CD14-positive monocyte (primary cell): ENCODE data around the gene PLA2G4B. TPM values are rescaled to one million over a fixed set of nuclear protein-coding genes. Genes with fewer than 3 reads are reported as not detected.

Source experiments
- DNase-seq, 3 donors: peaks; one replicate each; pipeline ENCODE4 v3.0.0-alpha.2; 2011 to 2022
- H2AFZ ChIP-seq: 2 replicates; pipeline ENCODE4 v1.6.0; 2012; ENCODE audit warnings: mild to moderate bottlenecking, low read depth, low read length, inconsistent platforms; ENCODE audit not compliant: insufficient read depth, poor library complexity, severe bottlenecking
- H3K27ac ChIP-seq, 2 donors: 1 replicate in 1 of 2; 2 replicates in 1 of 2; pipeline ENCODE4 v1.5.1; 2012 to 2013; ENCODE audit warnings: low read length in 2 of 2, control low read depth in 1 of 2, inconsistent platforms in 1 of 2, low read depth in 1 of 2, mild to moderate bottlenecking in 1 of 2
- H3K27me3 ChIP-seq, 2 donors: one replicate each; pipeline versions ENCODE4 v1.6.0 to v1.6.1; 2011 to 2013; ENCODE audit warnings: low read length in 2 of 2; ENCODE audit not compliant: control insufficient read depth in 2 of 2, insufficient read depth in 2 of 2
- H3K36me3 ChIP-seq, 2 donors: replicated peaks in 1 of 2; 1 replicate in 1 of 2; 2 replicates in 1 of 2; pipeline versions ENCODE4 v1.5.1 to v1.6.1; 2012 to 2013; ENCODE audit warnings: low read length in 2 of 2, control low read depth in 1 of 2, inconsistent platforms in 1 of 2, mild to moderate bottlenecking in 1 of 2; ENCODE audit not compliant: insufficient read depth in 2 of 2, control insufficient read depth in 1 of 2
- H3K4me1 ChIP-seq, 2 donors: 1 replicate in 1 of 2; 2 replicates in 1 of 2; pipeline versions ENCODE4 v1.5.1 to v1.6.1; 2012 to 2013; ENCODE audit warnings: low read length in 2 of 2, control low read depth in 1 of 2, inconsistent platforms in 1 of 2, mild to moderate bottlenecking in 1 of 2, moderate library complexity in 1 of 2; ENCODE audit not compliant: insufficient read depth in 2 of 2, control insufficient read depth in 1 of 2
- H3K4me2 ChIP-seq: replicated peaks from 2 replicates; pipeline ENCODE3; 2012; ENCODE audit warnings: low read length, moderate library complexity, mild to moderate bottlenecking; ENCODE audit not compliant: poor library complexity, severe bottlenecking; ENCODE audit errors: extremely low read depth
- H3K4me3 ChIP-seq, 3 experiments: fragments of 200-600 bp in 1 of 3; sonication (generic) in 1 of 3; replicated peaks in 1 of 3; 1 replicate in 2 of 3; 2 replicates in 1 of 3; pipeline ENCODE4 v1.5.1; 2011 to 2013; ENCODE audit warnings: low read length in 3 of 3, mild to moderate bottlenecking in 3 of 3, control low read depth in 2 of 3, low read depth in 2 of 3, inconsistent platforms in 1 of 3, moderate library complexity in 1 of 3
- H3K79me2 ChIP-seq: 2 replicates; pipeline ENCODE4 v1.6.0; 2012; ENCODE audit warnings: mild to moderate bottlenecking, control low read depth, inconsistent platforms, low read length, moderate library complexity; ENCODE audit not compliant: insufficient read depth
- H3K9ac ChIP-seq: 2 replicates; pipeline ENCODE4 v1.6.0; 2017; ENCODE audit warnings: low read length, mild to moderate bottlenecking; ENCODE audit not compliant: insufficient read depth, poor library complexity, severe bottlenecking
- H3K9me3 ChIP-seq, 2 donors: replicated peaks in 1 of 2; 1 replicate in 1 of 2; 2 replicates in 1 of 2; pipeline versions ENCODE4 v1.5.1 to v1.6.1; 2012 to 2013; ENCODE audit warnings: low read length in 2 of 2, control low read depth in 1 of 2; ENCODE audit not compliant: control insufficient read depth in 1 of 2, insufficient read depth in 1 of 2
- H4K20me1 ChIP-seq: 2 replicates; pipeline ENCODE4 v1.6.0; 2012; ENCODE audit warnings: mild to moderate bottlenecking, low read length, control low read depth, moderate library complexity; ENCODE audit not compliant: insufficient read depth
- H3K27ac Mint-ChIP-seq, 7 donors: one replicate each; pipeline ENCODE4 v1.8.0; 2020; ENCODE audit warnings: mild to moderate bottlenecking in 7 of 7, mixed read lengths in 7 of 7, moderate library complexity in 6 of 7, inconsistent platforms in 2 of 7
- H3K27me3 Mint-ChIP-seq, 3 donors: one replicate each; pipeline ENCODE4 v1.8.0; 2021 to 2022; ENCODE audit warnings: low read depth in 3 of 3, mild to moderate bottlenecking in 3 of 3, mixed read lengths in 3 of 3, moderate library complexity in 3 of 3, inconsistent platforms in 1 of 3
- H3K36me3 Mint-ChIP-seq, 2 donors: one replicate each; pipeline ENCODE4 v1.8.0; 2020; ENCODE audit warnings: mixed read lengths in 2 of 2, inconsistent platforms in 1 of 2, mild to moderate bottlenecking in 1 of 2
- H3K4me1 Mint-ChIP-seq: one replicate; pipeline ENCODE4 v1.8.0; 2020; ENCODE audit warnings: mild to moderate bottlenecking, mixed read lengths
- H3K4me3 Mint-ChIP-seq, 2 donors: one replicate each; pipeline ENCODE4 v1.8.0; 2020; ENCODE audit warnings: mild to moderate bottlenecking in 2 of 2, mixed read lengths in 2 of 2, moderate library complexity in 1 of 2
- H3K9me3 Mint-ChIP-seq, 7 donors: one replicate each; pipeline ENCODE4 v1.8.0; 2020 to 2022; ENCODE audit warnings: mixed read lengths in 7 of 7, mild to moderate bottlenecking in 6 of 7, moderate library complexity in 6 of 7, inconsistent platforms in 2 of 7
- WGBS: methylation state at CpG from one replicate; pipeline ENCODE4 v1.1.5; 2013; ENCODE audit warnings: missing lambda C conversion rate; ENCODE audit not compliant: insufficient coverage; 5-methylcytosine and 5-hydroxymethylcytosine counted together
- intact Hi-C, 2 donors: fragments of 100-400 bp; cut with micrococcal nuclease; formaldehyde crosslinking; loops; one replicate each; pipeline versions ENCODE4 v1.15.0 to v1.15.1; 2023
- polyA plus RNA-seq, 3 donors: library from polyadenylated mRNA; depleted of rRNA in 1 of 3; unstranded in 2 of 3; stranded (reverse) in 1 of 3; fragments of 300-500 nt in 2 of 3; fragments of >200 nt in 1 of 3; fragmentation: Illumina TruSeq in 2 of 3; gene quantifications; 1 replicate in 2 of 3; 2 replicates in 1 of 3; pipeline ENCODE4 v1.2.3, GENCODE V29; 2012 to 2021
- TF ChIP-seq, protein P1 (sequence below): fragments of 200-600 bp; IDR thresholded peaks from one replicate; pipeline ENCODE4 v1.8.0; 2022; ENCODE audit warnings: antibody characterized with exemption, mild to moderate bottlenecking

The PLA2G4B gene
- polyA plus RNA-seq, 3 donors: 0.31 to 32.1 (median 1.6) TPM

- Histone ChIP-seq H3K4me2 (no peak overlapping the region), H3K4me1 (peaks cover 0 to 2% of the 10 kb centered on the region in 2 donors), H4K20me1 (no peaks in the 10 kb centered on the region), H3K27me3 (peaks cover 4 to 31% of the 10 kb centered on the region in 2 donors), H3K27ac (no peak overlapping the region), H3K79me2 (no peaks in the 10 kb centered on the region), H3K9me3 (no peaks in the 10 kb centered on the region), H3K4me3 (no peak overlapping the region), H2AFZ (no peak overlapping the region), H3K9ac (no peak overlapping the region), H3K36me3 (no peaks in the 10 kb centered on the region)
- H3K36me3 Mint-ChIP-seq: peaks cover 6 to 13% of the 10 kb centered on the region in 2 donors
- 83% methylated on average over 8 of the region's 8 CpGs for WGBS
- H3K27ac Mint-ChIP-seq: peak overlapping the region in 1 of 7 donors; percentile 27
- H3K27me3 Mint-ChIP-seq: peaks cover 27 to 34% (median 29%) of the 10 kb centered on the region in 3 donors
- peak overlapping the region in 1 of 2 donors; percentile 79 for H3K4me3 Mint-ChIP-seq
- intact Hi-C loops: no loop called here
- DNase-seq: no peak
- peaks cover 10% of the 10 kb centered on the region for H3K4me1 Mint-ChIP-seq
- TF ChIP-seq, protein P1, sequence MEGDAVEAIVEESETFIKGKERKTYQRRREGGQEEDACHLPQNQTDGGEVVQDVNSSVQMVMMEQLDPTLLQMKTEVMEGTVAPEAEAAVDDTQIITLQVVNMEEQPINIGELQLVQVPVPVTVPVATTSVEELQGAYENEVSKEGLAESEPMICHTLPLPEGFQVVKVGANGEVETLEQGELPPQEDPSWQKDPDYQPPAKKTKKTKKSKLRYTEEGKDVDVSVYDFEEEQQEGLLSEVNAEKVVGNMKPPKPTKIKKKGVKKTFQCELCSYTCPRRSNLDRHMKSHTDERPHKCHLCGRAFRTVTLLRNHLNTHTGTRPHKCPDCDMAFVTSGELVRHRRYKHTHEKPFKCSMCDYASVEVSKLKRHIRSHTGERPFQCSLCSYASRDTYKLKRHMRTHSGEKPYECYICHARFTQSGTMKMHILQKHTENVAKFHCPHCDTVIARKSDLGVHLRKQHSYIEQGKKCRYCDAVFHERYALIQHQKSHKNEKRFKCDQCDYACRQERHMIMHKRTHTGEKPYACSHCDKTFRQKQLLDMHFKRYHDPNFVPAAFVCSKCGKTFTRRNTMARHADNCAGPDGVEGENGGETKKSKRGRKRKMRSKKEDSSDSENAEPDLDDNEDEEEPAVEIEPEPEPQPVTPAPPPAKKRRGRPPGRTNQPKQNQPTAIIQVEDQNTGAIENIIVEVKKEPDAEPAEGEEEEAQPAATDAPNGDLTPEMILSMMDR: no peak
- peaks cover 0 to 5% (median 0%) of the 10 kb centered on the region in 7 donors for H3K9me3 Mint-ChIP-seq
These were observed 42.4 kb downstream of the PLA2G4B start for GRCh38 chr15:41881086-41881485.

GRCh38 chr15:41881550-41881919, 42.9 kb downstream of the PLA2G4B start:
- peaks cover 6 to 13% of the 10 kb centered on the region in 2 donors for H3K36me3 Mint-ChIP-seq
- H3K4me3 Mint-ChIP-seq: peak overlapping the region in 1 of 2 donors; percentile 79
- no peaks in the 10 kb centered on the region for H3K9me3 ChIP-seq

More at GRCh38 chr15:41881550-41881919, 42.9 kb downstream of the PLA2G4B start:
- H3K9ac ChIP-seq: no peak overlapping the region
- peaks cover 0 to 2% of the 10 kb centered on the region in 2 donors for H3K4me1 ChIP-seq
- H3K27me3 ChIP-seq: peaks cover 4 to 31% of the 10 kb centered on the region in 2 donors
- H3K79me2 ChIP-seq: no peaks in the 10 kb centered on the region
- intact Hi-C loops: no loop called here
- H3K9me3 Mint-ChIP-seq: peaks cover 0 to 5% (median 0%) of the 10 kb centered on the region in 7 donors
- DNase-seq: no peak
- H2AFZ ChIP-seq: peak overlapping the region; percentile 50
- H4K20me1 ChIP-seq: no peaks in the 10 kb centered on the region
- H3K4me2 ChIP-seq: peak overlapping the region; percentile 29
- 52% methylated on average over 8 of the region's 10 CpGs for WGBS
- H3K27me3 Mint-ChIP-seq: peaks cover 27 to 34% (median 29%) of the 10 kb centered on the region in 3 donors
- no peaks in the 10 kb centered on the region for H3K36me3 ChIP-seq
- no peak overlapping the region for H3K27ac ChIP-seq
- H3K4me3 ChIP-seq: no peak overlapping the region
- TF ChIP-seq, protein P1: no peak
- peak overlapping the region in 1 of 7 donors; percentile 27 for H3K27ac Mint-ChIP-seq
- H3K4me1 Mint-ChIP-seq: peaks cover 10% of the 10 kb centered on the region
